HEK293 (cell line): ENCODE measurements around the gene PLCXD1.
"Not testable (repeated sequence)": the region's sequence is repeated elsewhere in the genome, so short reads cannot be mapped to it uniquely, and the experiment has no call there.

Experiments
- CTCF ChIA-PET: fragments of 350-600 bp; formaldehyde crosslinking; extraction: SDS; loops from one replicate; lab custom pipeline; 2021; ENCODE audit warnings: antibody characterized with exemption; lab: Yijun Ruan, JAX
- POLR2A ChIA-PET: fragments of 300-600 bp; formaldehyde crosslinking; extraction: SDS; loops from one replicate; lab custom pipeline; 2020; ENCODE audit warnings: antibody characterized with exemption, inconsistent platforms; lab: Yijun Ruan, JAX
- H3K27ac ChIP-seq: fragments of 200-500 bp; sonication (Bioruptor generic); 2 replicates; pipeline ENCODE4 v1.5.1; 2014; ENCODE audit warnings: low read depth, low read length, control low read depth, inconsistent platforms; ENCODE audit errors: extremely low read depth
- H3K36me3 ChIP-seq, 2 experiments: fragments of 200-500 bp in 1 of 2; sonication (Bioruptor generic) in 1 of 2; 1 replicate in 1 of 2; 2 replicates in 1 of 2; pipeline ENCODE4 v1.5.1; 2014 to 2017; ENCODE audit warnings: inconsistent platforms in 2 of 2, low read length in 2 of 2; ENCODE audit not compliant: control insufficient read depth in 2 of 2, insufficient read depth in 1 of 2
- H3K4me1 ChIP-seq: fragments of 200-500 bp; sonication (Bioruptor generic); 2 replicates; pipeline ENCODE4 v1.5.1; 2014; ENCODE audit warnings: mild to moderate bottlenecking, low read length, inconsistent platforms; ENCODE audit not compliant: control insufficient read depth, insufficient read depth
- H3K4me3 ChIP-seq: 2 replicates; pipeline ENCODE4 v1.5.1; 2011; ENCODE audit warnings: low read depth, mild to moderate bottlenecking, control low read depth, low read length, moderate library complexity
- H3K9me3 ChIP-seq: fragments of 200-500 bp; sonication (Bioruptor generic); 2 replicates; pipeline ENCODE4 v1.5.1; 2014; ENCODE audit warnings: low read depth, low read length, inconsistent platforms; ENCODE audit not compliant: control insufficient read depth, insufficient read depth
- GLI2 ChIP-seq: fragments of 450-650 bp; formaldehyde crosslinking; IDR thresholded peaks from 2 replicates; pipeline ENCODE4; 2017; ENCODE audit warnings: missing biosample characterization, missing genetic modification characterization, low read depth, borderline replicate concordance
- GLIS2 ChIP-seq: fragments of 450-650 bp; formaldehyde crosslinking; IDR thresholded peaks from 2 replicates; pipeline ENCODE4 v1.5.1; 2016; ENCODE audit warnings: missing biosample characterization, missing genetic modification characterization
- HOXA7 ChIP-seq: sonication (generic); formaldehyde crosslinking; IDR thresholded peaks from 2 replicates; pipeline ENCODE4 v1.8.1; 2022; ENCODE audit warnings: missing genetic modification reagents, borderline replicate concordance
- KLF8 ChIP-seq: fragments of 450-650 bp; formaldehyde crosslinking; IDR thresholded peaks from 2 replicates; pipeline ENCODE4 v1.5.1; 2016; ENCODE audit warnings: missing biosample characterization, missing genetic modification characterization
- OVOL3 ChIP-seq: fragments of 450-650 bp; formaldehyde crosslinking; IDR thresholded peaks from 2 replicates; pipeline ENCODE4 v1.5.1; 2016; ENCODE audit warnings: missing biosample characterization, missing genetic modification characterization
- SCRT1 ChIP-seq: fragments of 450-650 bp; formaldehyde crosslinking; IDR thresholded peaks from 2 replicates; pipeline ENCODE4 v1.5.1; 2016; ENCODE audit warnings: missing biosample characterization, missing genetic modification characterization, borderline replicate concordance
- SCRT2 ChIP-seq: fragments of 450-650 bp; formaldehyde crosslinking; IDR thresholded peaks from 2 replicates; pipeline ENCODE4 v1.5.1; 2016; ENCODE audit warnings: missing biosample characterization, missing genetic modification characterization
- TRIM28 ChIP-seq: IDR thresholded peaks from 2 replicates; pipeline ENCODE4 v1.6.1; 2011; ENCODE audit warnings: low read length, control low read depth, borderline replicate concordance
- ZBTB7A ChIP-seq: fragments of 450-650 bp; formaldehyde crosslinking; IDR thresholded peaks from 2 replicates; pipeline ENCODE4 v1.5.1; 2016; ENCODE audit warnings: low read depth, missing biosample characterization, missing genetic modification characterization
- ZFP69B ChIP-seq: fragments of 450-650 bp; formaldehyde crosslinking; IDR thresholded peaks from 2 replicates; pipeline ENCODE4 v1.5.1; 2016; ENCODE audit warnings: missing biosample characterization, missing genetic modification characterization
- ZIC2 ChIP-seq: fragments of 450-650 bp; formaldehyde crosslinking; IDR thresholded peaks from 2 replicates; pipeline ENCODE4 v1.5.1; 2016; ENCODE audit warnings: missing biosample characterization, missing genetic modification characterization
- ZNF175 ChIP-seq: fragments of 450-650 bp; formaldehyde crosslinking; IDR thresholded peaks from 2 replicates; pipeline ENCODE4 v1.5.1; 2016; ENCODE audit warnings: missing biosample characterization, missing genetic modification characterization
- ZNF18 ChIP-seq: fragments of 450-650 bp; formaldehyde crosslinking; IDR thresholded peaks from 2 replicates; pipeline ENCODE4 v1.5.1; 2016; ENCODE audit warnings: missing biosample characterization, missing genetic modification characterization
- ZNF341 ChIP-seq: fragments of 450-650 bp; formaldehyde crosslinking; IDR thresholded peaks from 2 replicates; pipeline ENCODE4; 2016; ENCODE audit warnings: low read depth, missing biosample characterization, missing genetic modification characterization
- ZNF366 ChIP-seq: fragments of 450-650 bp; formaldehyde crosslinking; conservative IDR thresholded peaks from 2 replicates; pipeline ENCODE4 v1.5.1; 2016; ENCODE audit warnings: missing biosample characterization, missing genetic modification characterization
- ZNF791 ChIP-seq: fragments of 450-650 bp; formaldehyde crosslinking; IDR thresholded peaks from 2 replicates; pipeline ENCODE4 v1.5.1; 2016; ENCODE audit warnings: missing biosample characterization, missing genetic modification characterization
- ZNF843 ChIP-seq: fragments of 450-650 bp; formaldehyde crosslinking; IDR thresholded peaks from 2 replicates; pipeline ENCODE4 v1.5.1; 2016; ENCODE audit warnings: missing biosample characterization, missing genetic modification characterization
- TF ChIP-seq, protein P1 (sequence below): fragments of 450-650 bp; formaldehyde crosslinking; IDR thresholded peaks from 2 replicates; pipeline ENCODE4 v1.5.1; 2016; ENCODE audit warnings: missing biosample characterization, missing genetic modification characterization, low read depth
- TF ChIP-seq, protein P2 (sequence below): fragments of 450-650 bp; formaldehyde crosslinking; IDR thresholded peaks from 2 replicates; pipeline ENCODE4 v1.5.1; 2017; ENCODE audit warnings: missing biosample characterization, missing genetic modification characterization
- TF ChIP-seq, protein P3 (sequence below): fragments of 450-650 bp; formaldehyde crosslinking; IDR thresholded peaks from 2 replicates; pipeline ENCODE4; 2016; ENCODE audit warnings: missing biosample characterization, missing genetic modification characterization

PLCXD1 gene

DNA sequence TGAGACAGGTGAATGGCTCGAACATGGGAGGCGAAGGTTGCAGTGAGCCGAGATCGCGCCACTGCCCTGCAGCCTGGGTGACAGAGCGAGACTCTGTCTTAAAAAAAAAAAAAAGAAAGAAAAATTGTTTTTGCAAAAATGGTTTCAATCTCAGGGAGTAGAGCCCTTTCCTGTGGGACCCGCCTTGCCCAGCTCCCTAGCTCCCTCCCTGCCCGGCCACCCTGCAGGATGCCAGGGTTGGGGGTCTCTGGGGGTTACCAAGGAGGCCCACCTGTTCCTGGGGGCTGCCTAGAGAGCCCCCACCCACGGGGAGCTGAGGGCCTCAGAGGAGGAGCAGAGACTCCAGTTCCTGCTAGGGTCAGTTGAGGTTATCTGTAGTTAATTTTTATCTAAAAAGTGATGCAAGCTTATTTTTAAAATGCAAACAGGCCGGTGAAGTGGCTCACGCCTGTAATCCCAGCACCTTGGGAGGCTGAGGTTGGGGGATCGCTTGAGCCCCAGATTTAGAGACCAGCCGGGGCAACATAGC, 18.7 kb upstream of the PLCXD1 start:
- Histone ChIP-seq H3K27ac (no peak overlapping the region), H3K4me3 (no peak overlapping the region), H3K9me3 (no peaks in the 10 kb centered on the region), H3K4me1 (no peaks in the 10 kb centered on the region), H3K36me3 (no peaks in the 10 kb centered on the region)
- POLR2A ChIA-PET, result no interaction called here
- 0 out of 2 replicates have a peak, but pooled peaks have one; percentile 57 for TF ChIP-seq ZFP69B (tag by site-specific recombination)
- no peak for TF ChIP-seq OVOL3
- CTCF ChIA-PET, result no interaction called here

- H3K4me1 ChIP-seq, POLR2A ChIA-PET, H3K36me3 ChIP-seq, H3K9me3 ChIP-seq, H3K27ac ChIP-seq, H3K4me3 ChIP-seq, CTCF ChIA-PET: not testable (repeated sequence)
- TF ChIP-seq SCRT1 (0 out of 2 replicates have a peak, but pooled peaks have one; percentile 27), SCRT2 (tag by site-specific recombination) (peak; percentile 47; the same call in 1 of the 2 replicates)
Measured at GRCh38 chrX:264006-264405, 17.2 kb upstream of the PLCXD1 start.

DNA sequence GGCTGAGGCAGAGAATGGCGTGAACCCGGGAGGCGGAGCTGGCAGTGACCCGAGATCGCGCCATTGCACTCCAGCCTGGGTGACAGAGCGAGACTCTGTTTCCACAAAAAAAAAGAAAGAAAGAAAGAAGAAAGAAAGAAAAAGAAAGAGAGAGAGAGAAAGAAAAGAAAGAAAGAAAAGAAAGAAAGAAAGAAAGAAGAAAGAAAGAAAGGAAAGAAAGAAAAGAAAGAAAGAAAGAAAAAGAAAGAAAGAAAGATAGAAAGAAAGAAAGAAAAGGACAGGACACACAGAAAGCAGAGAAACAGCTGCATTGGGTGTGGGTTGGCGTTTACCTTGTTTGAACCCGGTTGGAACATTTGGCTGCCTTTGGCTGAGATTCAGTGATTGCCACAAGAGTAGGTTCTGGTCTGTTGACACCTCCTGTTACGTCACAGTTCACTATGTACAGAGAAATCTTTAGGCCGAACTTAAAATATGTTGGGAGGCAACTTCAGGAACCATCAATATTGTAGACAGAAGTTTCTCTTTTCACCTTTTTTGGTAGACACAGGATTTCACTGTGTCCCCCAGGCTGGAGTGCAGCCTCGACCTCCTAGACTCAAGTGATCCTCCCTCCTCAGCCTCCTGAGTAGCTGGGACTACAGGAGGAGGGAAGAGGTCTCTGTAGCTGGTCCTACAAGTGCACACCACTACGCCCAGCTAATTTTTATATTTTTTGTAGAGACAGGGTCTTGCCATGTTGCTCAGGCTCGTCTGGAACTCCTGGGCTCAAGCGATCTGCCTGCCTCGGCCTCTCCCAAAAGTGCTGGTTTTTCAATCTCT, 16.3 kb upstream of the PLCXD1 start:
- ChIA-PET CTCF (no interaction called here), POLR2A (no interaction called here)
- Histone ChIP-seq H3K4me1 (no peaks in the 10 kb centered on the region), H3K9me3 (no peaks in the 10 kb centered on the region), H3K4me3 (no peak overlapping the region), H3K36me3 (no peaks in the 10 kb centered on the region), H3K27ac (no peak overlapping the region)
- no peak for TF ChIP-seq ZNF791
- peak; percentile 79 for TF ChIP-seq ZNF366
- TF ChIP-seq, all 188 proteins: peak for 1

DNA sequence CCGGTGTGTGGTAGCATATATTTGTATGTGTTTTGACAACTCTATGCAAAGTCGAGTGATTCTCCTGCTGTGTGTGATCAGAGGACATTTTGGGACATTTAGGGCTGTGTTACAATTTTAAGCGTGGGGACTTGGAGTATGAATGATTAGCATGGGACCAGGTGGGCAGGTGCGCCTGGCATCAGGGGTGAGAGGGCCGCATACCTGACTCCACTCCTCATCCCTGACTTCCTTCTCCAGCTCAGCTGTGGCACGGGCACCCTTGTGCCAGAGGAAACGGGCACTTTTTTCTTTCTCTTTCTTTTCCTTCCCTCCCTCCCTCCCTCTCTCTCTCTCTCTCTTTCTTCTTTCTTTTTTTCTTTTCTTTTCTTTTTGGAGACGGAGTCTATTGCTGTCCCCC, 15.7 kb upstream of the PLCXD1 start:
- CTCF ChIA-PET, result no interaction called here
- H3K27ac ChIP-seq, result no peak overlapping the region
- TF ChIP-seq GLIS2 (tag by site-specific recombination), result no peak
- TF ChIP-seq HOXA7 (CRISPR knock-in tag), result no peak
- no peak for TF ChIP-seq ZNF175 (tag by site-specific recombination)
- TF ChIP-seq TRIM28, result no peak
- TF ChIP-seq ZBTB7A, result no peak
- no peak for TF ChIP-seq GLI2 (tag by site-specific recombination)
- no peak for TF ChIP-seq ZNF341 (tag by site-specific recombination)
- TF ChIP-seq, protein P1, sequence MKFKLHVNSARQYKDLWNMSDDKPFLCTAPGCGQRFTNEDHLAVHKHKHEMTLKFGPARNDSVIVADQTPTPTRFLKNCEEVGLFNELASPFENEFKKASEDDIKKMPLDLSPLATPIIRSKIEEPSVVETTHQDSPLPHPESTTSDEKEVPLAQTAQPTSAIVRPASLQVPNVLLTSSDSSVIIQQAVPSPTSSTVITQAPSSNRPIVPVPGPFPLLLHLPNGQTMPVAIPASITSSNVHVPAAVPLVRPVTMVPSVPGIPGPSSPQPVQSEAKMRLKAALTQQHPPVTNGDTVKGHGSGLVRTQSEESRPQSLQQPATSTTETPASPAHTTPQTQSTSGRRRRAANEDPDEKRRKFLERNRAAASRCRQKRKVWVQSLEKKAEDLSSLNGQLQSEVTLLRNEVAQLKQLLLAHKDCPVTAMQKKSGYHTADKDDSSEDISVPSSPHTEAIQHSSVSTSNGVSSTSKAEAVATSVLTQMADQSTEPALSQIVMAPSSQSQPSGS (tag by site-specific recombination), result no peak
- TF ChIP-seq KLF8 (tag by site-specific recombination), result no peak
- no peak for TF ChIP-seq ZNF843
- TF ChIP-seq, protein P2, sequence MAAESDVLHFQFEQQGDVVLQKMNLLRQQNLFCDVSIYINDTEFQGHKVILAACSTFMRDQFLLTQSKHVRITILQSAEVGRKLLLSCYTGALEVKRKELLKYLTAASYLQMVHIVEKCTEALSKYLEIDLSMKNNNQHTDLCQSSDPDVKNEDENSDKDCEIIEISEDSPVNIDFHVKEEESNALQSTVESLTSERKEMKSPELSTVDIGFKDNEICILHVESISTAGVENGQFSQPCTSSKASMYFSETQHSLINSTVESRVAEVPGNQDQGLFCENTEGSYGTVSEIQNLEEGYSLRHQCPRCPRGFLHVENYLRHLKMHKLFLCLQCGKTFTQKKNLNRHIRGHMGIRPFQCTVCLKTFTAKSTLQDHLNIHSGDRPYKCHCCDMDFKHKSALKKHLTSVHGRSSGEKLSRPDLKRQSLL (tag by site-specific recombination), result no peak
- TF ChIP-seq ZIC2, result no peak
- TF ChIP-seq, protein P3, sequence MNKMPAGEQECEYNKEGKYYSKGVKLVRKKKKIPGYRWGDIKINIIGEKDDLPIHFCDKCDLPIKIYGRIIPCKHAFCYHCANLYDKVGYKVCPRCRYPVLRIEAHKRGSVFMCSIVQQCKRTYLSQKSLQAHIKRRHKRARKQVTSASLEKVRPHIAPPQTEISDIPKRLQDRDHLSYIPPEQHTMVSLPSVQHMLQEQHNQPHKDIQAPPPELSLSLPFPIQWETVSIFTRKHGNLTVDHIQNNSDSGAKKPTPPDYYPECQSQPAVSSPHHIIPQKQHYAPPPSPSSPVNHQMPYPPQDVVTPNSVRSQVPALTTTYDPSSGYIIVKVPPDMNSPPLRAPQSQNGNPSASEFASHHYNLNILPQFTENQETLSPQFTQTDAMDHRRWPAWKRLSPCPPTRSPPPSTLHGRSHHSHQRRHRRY (tag by site-specific recombination), result no peak
- TF ChIP-seq ZNF18, result no peak
- TF ChIP-seq, all 188 proteins: peak for 0

More for the DNA sequence above, 15.7 kb upstream of the PLCXD1 start:
- H3K36me3 ChIP-seq, result no peaks in the 10 kb centered on the region
- H3K9me3 ChIP-seq, result no peaks in the 10 kb centered on the region
- H3K4me3 ChIP-seq, result no peak overlapping the region
- no peaks in the 10 kb centered on the region for H3K4me1 ChIP-seq
- POLR2A ChIA-PET, result no interaction called here
